Mesothelial cell of epicardium (in vitro differentiated cells): ENCODE measurements around the gene NLGN1. TPM values are rescaled to one million over a fixed set of nuclear protein-coding genes. Genes with fewer than 3 reads are reported as not detected.

Source experiments
- DNase-seq, 2 experiments: peaks; one replicate each; pipeline ENCODE4 v3.0.0; 2021; ENCODE audit warnings: low spot score in 2 of 2; ENCODE audit not compliant: unreplicated experiment in 2 of 2
- H3K27ac Mint-ChIP-seq: 2 replicates; pipeline ENCODE4 v1.8.0; 2021; ENCODE audit warnings: mixed read lengths
- H3K27me3 Mint-ChIP-seq: 2 replicates; pipeline ENCODE4 v1.8.0; 2021; ENCODE audit warnings: low read depth, mixed read lengths
- H3K36me3 Mint-ChIP-seq: 2 replicates; pipeline ENCODE4 v1.8.0; 2021; ENCODE audit warnings: mixed read lengths
- H3K4me1 Mint-ChIP-seq: 2 replicates; pipeline ENCODE4 v1.8.0; 2021; ENCODE audit warnings: mixed read lengths
- H3K4me3 Mint-ChIP-seq: 2 replicates; pipeline ENCODE4 v1.8.0; 2021; ENCODE audit warnings: mild to moderate bottlenecking, moderate library complexity, mixed read lengths
- H3K9me3 Mint-ChIP-seq: 2 replicates; pipeline ENCODE4 v1.8.0; 2021; ENCODE audit warnings: mixed read lengths
- total RNA-seq: library from RNA; stranded (reverse); gene quantifications from 3 replicates; pipeline ENCODE4 v1.2.1, GENCODE V29; 2021
- TF ChIP-seq, protein P1 (sequence below): fragments of 200-600 bp; sonication (generic); IDR thresholded peaks from one replicate; pipeline ENCODE4 v1.5.0; 2021; ENCODE audit warnings: antibody characterized with exemption; ENCODE audit not compliant: unreplicated experiment

The NLGN1 gene
- total RNA-seq, 1 donor from 2014 or later: 4.2 TPM

GRCh38 chr3:173652093-173652492 is 254.5 kb downstream of the NLGN1 start:
- Mint-ChIP-seq H3K36me3 (no peaks in the 10 kb centered on the region), H3K9me3 (peaks cover 9% of the 10 kb centered on the region), H3K4me3 (no peak overlapping the region), H3K27ac (no peak overlapping the region), H3K4me1 (no peaks in the 10 kb centered on the region), H3K27me3 (no peaks in the 10 kb centered on the region)
- DNase-seq: no peak
- TF ChIP-seq, protein P1, sequence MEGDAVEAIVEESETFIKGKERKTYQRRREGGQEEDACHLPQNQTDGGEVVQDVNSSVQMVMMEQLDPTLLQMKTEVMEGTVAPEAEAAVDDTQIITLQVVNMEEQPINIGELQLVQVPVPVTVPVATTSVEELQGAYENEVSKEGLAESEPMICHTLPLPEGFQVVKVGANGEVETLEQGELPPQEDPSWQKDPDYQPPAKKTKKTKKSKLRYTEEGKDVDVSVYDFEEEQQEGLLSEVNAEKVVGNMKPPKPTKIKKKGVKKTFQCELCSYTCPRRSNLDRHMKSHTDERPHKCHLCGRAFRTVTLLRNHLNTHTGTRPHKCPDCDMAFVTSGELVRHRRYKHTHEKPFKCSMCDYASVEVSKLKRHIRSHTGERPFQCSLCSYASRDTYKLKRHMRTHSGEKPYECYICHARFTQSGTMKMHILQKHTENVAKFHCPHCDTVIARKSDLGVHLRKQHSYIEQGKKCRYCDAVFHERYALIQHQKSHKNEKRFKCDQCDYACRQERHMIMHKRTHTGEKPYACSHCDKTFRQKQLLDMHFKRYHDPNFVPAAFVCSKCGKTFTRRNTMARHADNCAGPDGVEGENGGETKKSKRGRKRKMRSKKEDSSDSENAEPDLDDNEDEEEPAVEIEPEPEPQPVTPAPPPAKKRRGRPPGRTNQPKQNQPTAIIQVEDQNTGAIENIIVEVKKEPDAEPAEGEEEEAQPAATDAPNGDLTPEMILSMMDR: no peak

DNA sequence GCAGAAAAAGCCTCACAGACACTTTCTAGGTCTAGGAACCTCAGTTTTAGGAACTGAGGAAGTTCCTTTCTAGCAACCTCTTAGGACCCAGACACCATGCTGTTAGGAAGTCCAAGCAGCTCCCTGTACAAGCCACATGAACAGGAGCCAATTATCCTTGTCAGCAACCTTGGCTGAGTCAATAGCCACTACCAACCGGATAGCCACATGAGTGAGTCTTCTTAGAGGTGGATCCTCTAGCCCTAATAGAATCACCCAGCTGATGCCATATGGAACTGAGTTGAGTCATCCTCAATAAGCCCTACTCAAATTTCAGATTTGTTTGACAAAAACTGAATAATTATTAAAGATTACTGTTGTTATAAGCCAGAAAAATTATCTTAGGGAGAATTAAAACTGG is 256.2 kb downstream of the NLGN1 start:
- H3K4me3 Mint-ChIP-seq: no peak overlapping the region
- H3K9me3 Mint-ChIP-seq: peaks cover 9% of the 10 kb centered on the region
- no peak overlapping the region for H3K27ac Mint-ChIP-seq
- H3K4me1 Mint-ChIP-seq: no peaks in the 10 kb centered on the region
- DNase-seq: no peak
- no peaks in the 10 kb centered on the region for H3K36me3 Mint-ChIP-seq
- no peaks in the 10 kb centered on the region for H3K27me3 Mint-ChIP-seq
- TF ChIP-seq, protein P1: no peak

- no peaks in the 10 kb centered on the region for H3K36me3 Mint-ChIP-seq
- TF ChIP-seq, protein P1: no peak
- no peak for DNase-seq
- H3K27ac Mint-ChIP-seq: no peak overlapping the region
- peaks cover 17% of the 10 kb centered on the region for H3K4me1 Mint-ChIP-seq
- H3K4me3 Mint-ChIP-seq: no peak overlapping the region
- no peaks in the 10 kb centered on the region for H3K27me3 Mint-ChIP-seq
- H3K9me3 Mint-ChIP-seq: peaks cover 5% of the 10 kb centered on the region
Measured at GRCh38 chr3:173659972-173660371, 262.4 kb downstream of the NLGN1 start.

- Mint-ChIP-seq H3K27me3 (no peaks in the 10 kb centered on the region), H3K4me3 (no peak overlapping the region), H3K4me1 (peaks cover 17% of the 10 kb centered on the region), H3K36me3 (no peaks in the 10 kb centered on the region), H3K9me3 (peaks cover 1% of the 10 kb centered on the region), H3K27ac (no peak overlapping the region)
- TF ChIP-seq, protein P1: no peak
- no peak for DNase-seq
Measured at GRCh38 chr3:173660645-173661299, 263.2 kb downstream of the NLGN1 start.

GRCh38 chr3:173663696-173664111 is 266.2 kb downstream of the NLGN1 start:
- Mint-ChIP-seq H3K4me3 (no peak overlapping the region), H3K27me3 (no peaks in the 10 kb centered on the region), H3K27ac (no peak overlapping the region), H3K4me1 (peaks cover 17% of the 10 kb centered on the region), H3K36me3 (no peaks in the 10 kb centered on the region), H3K9me3 (no peaks in the 10 kb centered on the region)
- TF ChIP-seq, protein P1: no peak
- DNase-seq: no peak

DNA sequence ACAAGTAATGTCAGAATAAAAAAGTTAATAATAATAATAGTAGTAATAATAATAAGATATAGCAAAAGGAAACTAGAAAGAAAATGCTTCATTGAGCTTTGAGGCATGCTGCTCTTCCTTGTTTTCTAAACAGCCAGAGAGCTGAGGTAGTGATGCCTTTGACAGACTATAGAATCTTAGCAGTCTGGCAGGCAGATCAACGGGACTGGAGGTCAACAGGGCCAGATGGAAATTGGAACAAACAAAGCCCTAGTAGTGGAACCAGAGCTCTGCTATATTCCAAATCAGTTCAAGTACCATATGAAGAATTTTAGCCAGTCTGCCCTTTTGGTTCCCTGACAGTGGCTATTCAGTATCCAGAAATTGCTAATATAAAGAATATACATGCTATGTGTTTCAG is 278.6 kb downstream of the NLGN1 start:
- DNase-seq: no peak
- no peaks in the 10 kb centered on the region for H3K36me3 Mint-ChIP-seq
- no peak overlapping the region for H3K4me3 Mint-ChIP-seq
- H3K9me3 Mint-ChIP-seq: no peaks in the 10 kb centered on the region
- no peak overlapping the region for H3K27ac Mint-ChIP-seq
- TF ChIP-seq, protein P1: no peak
- H3K27me3 Mint-ChIP-seq: no peaks in the 10 kb centered on the region
- H3K4me1 Mint-ChIP-seq: no peaks in the 10 kb centered on the region
